Measurements from ENCODE around the gene MEF2C.

GRCh38 chr5:88845081-88845697 is 37.8 kb downstream of the MEF2C start:
- TF ChIP-seq CTCF (IDR thresholded peaks at IDR 0.05; ENCODE audit: insufficient read depth, low read depth, low read length) (no peak), EZH2 (IDR thresholded peaks at IDR 0.05; ENCODE audit: insufficient read depth, low read length) (no peak)
